Lower leg skin (tissue), 3 donors: ENCODE results near the gene DYRK4.

Experiments
- CTCF ChIP-seq, 3 donors: fragments of 450-650 bp; IDR thresholded peaks; one replicate each; pipeline ENCODE4 v1.5.1; 2016; ENCODE audit warnings: antibody characterized with exemption in 3 of 3, mild to moderate bottlenecking in 3 of 3, moderate library complexity in 2 of 3
- POLR2A ChIP-seq, 2 donors: fragments of 450-650 bp; IDR thresholded peaks; one replicate each; pipeline ENCODE4 v1.6.1; 2016 to 2017; ENCODE audit warnings: antibody characterized with exemption in 2 of 2, mild to moderate bottlenecking in 1 of 2, moderate library complexity in 1 of 2

GRCh38 chr12:4643747-4644146, 81.7 kb downstream of the DYRK4 start:
- TF ChIP-seq CTCF (IDR thresholded peaks at IDR 0.05) (no peak), POLR2A (IDR thresholded peaks at IDR 0.05) (no peak)
